HepG2 (cell line): ENCODE measurements around the gene TTC22.

ENCODE experiments used
- ASH2L ChIP-seq: fragments of 300-600, 200-600 bp; sonication (generic); IDR thresholded peaks from 2 replicates; pipeline ENCODE4 v1.7.0; 2017; ENCODE audit warnings: low read depth, mild to moderate bottlenecking, moderate library complexity, mixed read lengths, low read length; ENCODE audit not compliant: insufficient read length
- ETV5 ChIP-seq: IDR thresholded peaks from 2 replicates; pipeline ENCODE4 v1.6.1; 2018; ENCODE audit warnings: missing biosample characterization, missing genetic modification reagents, inconsistent platforms, borderline replicate concordance
- PAX8 ChIP-seq: sonication (generic); formaldehyde crosslinking; IDR thresholded peaks from 2 replicates; pipeline ENCODE4 v1.8.0; 2022; ENCODE audit warnings: mild to moderate bottlenecking, missing genetic modification reagents, borderline replicate concordance
- RNF2 ChIP-seq: fragments of 450-650 bp; conservative IDR thresholded peaks from 2 replicates; pipeline ENCODE4 v1.6.1; 2016; ENCODE audit warnings: low read depth
- SP2 ChIP-seq: sonication (generic); formaldehyde crosslinking; IDR thresholded peaks from 2 replicates; pipeline ENCODE4 v1.5.1; 2020; ENCODE audit warnings: mild to moderate bottlenecking, missing genetic modification reagents
- TGIF2 ChIP-seq: IDR thresholded peaks from 2 replicates; pipeline ENCODE4 v1.6.1; 2016; ENCODE audit warnings: control low read depth, missing compliant biosample characterization
- ZNF747 ChIP-seq: sonication (generic); formaldehyde crosslinking; IDR thresholded peaks from 2 replicates; pipeline ENCODE4 v1.8.1; 2023; ENCODE audit warnings: missing genetic modification reagents, mild to moderate bottlenecking, borderline replicate concordance
- TF ChIP-seq, protein P1 (sequence below): sonication (generic); formaldehyde crosslinking; IDR thresholded peaks from 2 replicates; pipeline ENCODE4 v1.5.0; 2020; ENCODE audit warnings: mild to moderate bottlenecking, missing genetic modification reagents, moderate library complexity
- TF ChIP-seq, protein P2 (sequence below): sonication (generic); formaldehyde crosslinking; IDR thresholded peaks from 2 replicates; pipeline ENCODE4 v1.5.1; 2020; ENCODE audit warnings: mild to moderate bottlenecking, moderate library complexity, missing genetic modification reagents
- TF ChIP-seq, protein P3 (sequence below): sonication (generic); formaldehyde crosslinking; conservative IDR thresholded peaks from 2 replicates; pipeline ENCODE4 v1.4.0; 2020; ENCODE audit warnings: missing genetic modification reagents

DNA sequence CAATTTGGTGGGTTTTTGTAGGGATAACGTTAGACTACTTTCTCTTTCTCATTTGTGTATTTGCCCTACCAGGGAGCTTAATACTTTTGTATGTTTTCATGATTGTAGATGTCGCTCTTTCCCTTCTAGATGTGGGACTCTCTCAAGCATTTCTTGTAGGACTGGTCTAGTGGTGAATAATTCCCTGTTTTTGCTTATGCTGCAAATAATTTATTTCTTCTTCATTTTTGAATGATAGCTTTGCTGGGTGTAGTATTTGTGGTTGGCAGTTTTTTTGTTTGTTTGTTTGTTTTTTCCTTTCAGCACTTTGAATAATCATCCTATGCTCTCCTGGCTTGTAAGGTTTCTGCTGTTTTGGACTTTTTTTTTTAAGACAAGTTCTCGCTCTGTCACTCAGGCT, 22.5 kb upstream of the TTC22 start:
- TF ChIP-seq ZNF747 (CRISPR knock-in tag) (no peak), PAX8 (no peak), ETV5 (CRISPR knock-in tag) (no peak), RNF2 (no peak), ASH2L (no peak), TGIF2 (no peak), SP2 (CRISPR knock-in tag) (no peak)
- TF ChIP-seq, protein P1, sequence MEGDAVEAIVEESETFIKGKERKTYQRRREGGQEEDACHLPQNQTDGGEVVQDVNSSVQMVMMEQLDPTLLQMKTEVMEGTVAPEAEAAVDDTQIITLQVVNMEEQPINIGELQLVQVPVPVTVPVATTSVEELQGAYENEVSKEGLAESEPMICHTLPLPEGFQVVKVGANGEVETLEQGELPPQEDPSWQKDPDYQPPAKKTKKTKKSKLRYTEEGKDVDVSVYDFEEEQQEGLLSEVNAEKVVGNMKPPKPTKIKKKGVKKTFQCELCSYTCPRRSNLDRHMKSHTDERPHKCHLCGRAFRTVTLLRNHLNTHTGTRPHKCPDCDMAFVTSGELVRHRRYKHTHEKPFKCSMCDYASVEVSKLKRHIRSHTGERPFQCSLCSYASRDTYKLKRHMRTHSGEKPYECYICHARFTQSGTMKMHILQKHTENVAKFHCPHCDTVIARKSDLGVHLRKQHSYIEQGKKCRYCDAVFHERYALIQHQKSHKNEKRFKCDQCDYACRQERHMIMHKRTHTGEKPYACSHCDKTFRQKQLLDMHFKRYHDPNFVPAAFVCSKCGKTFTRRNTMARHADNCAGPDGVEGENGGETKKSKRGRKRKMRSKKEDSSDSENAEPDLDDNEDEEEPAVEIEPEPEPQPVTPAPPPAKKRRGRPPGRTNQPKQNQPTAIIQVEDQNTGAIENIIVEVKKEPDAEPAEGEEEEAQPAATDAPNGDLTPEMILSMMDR (CRISPR knock-in tag) = no peak
- TF ChIP-seq, protein P2, sequence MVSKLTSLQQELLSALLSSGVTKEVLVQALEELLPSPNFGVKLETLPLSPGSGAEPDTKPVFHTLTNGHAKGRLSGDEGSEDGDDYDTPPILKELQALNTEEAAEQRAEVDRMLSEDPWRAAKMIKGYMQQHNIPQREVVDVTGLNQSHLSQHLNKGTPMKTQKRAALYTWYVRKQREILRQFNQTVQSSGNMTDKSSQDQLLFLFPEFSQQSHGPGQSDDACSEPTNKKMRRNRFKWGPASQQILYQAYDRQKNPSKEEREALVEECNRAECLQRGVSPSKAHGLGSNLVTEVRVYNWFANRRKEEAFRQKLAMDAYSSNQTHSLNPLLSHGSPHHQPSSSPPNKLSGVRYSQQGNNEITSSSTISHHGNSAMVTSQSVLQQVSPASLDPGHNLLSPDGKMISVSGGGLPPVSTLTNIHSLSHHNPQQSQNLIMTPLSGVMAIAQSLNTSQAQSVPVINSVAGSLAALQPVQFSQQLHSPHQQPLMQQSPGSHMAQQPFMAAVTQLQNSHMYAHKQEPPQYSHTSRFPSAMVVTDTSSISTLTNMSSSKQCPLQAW = no peak
- TF ChIP-seq, protein P3, sequence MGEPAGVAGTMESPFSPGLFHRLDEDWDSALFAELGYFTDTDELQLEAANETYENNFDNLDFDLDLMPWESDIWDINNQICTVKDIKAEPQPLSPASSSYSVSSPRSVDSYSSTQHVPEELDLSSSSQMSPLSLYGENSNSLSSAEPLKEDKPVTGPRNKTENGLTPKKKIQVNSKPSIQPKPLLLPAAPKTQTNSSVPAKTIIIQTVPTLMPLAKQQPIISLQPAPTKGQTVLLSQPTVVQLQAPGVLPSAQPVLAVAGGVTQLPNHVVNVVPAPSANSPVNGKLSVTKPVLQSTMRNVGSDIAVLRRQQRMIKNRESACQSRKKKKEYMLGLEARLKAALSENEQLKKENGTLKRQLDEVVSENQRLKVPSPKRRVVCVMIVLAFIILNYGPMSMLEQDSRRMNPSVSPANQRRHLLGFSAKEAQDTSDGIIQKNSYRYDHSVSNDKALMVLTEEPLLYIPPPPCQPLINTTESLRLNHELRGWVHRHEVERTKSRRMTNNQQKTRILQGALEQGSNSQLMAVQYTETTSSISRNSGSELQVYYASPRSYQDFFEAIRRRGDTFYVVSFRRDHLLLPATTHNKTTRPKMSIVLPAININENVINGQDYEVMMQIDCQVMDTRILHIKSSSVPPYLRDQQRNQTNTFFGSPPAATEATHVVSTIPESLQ (CRISPR knock-in tag) = no peak
